Stimulated activated CD8-positive, alpha-beta memory T cell treated with anti-CD3 and anti-CD28 coated beads, Interleukin-7, amount 100 ng/mL, for 24 hours (primary cell): Measurements from ENCODE around the gene USP3.
"Not testable (repeated sequence)": the region's sequence is repeated elsewhere in the genome, so short reads cannot be mapped to it uniquely, and the experiment has no call there.

ENCODE experiments used
- DNase-seq: peaks from one replicate; pipeline ENCODE4 v3.0.0-alpha.2; 2020; ENCODE audit warnings: low read depth

The USP3 gene

DNA sequence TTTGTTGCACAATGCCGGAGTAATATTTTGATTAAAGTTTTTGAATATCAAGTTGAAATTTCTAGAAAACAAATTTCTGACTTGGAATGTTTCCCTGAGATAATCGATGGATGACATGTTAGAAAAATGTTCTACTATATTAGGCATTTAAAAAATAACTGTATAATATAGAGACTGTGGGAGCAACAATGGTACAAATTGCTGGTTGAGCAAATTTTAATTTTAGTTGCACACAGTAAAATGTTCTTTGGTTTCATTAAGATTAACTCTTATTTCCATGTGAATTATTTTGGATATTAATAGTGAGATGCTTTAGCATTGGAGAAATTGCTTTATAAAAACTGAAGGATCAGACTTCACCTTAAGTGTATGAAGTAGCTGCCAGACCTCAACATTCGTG lies 9.3 kb downstream of the USP3 start:
- DNase-seq, result no peak

DNA sequence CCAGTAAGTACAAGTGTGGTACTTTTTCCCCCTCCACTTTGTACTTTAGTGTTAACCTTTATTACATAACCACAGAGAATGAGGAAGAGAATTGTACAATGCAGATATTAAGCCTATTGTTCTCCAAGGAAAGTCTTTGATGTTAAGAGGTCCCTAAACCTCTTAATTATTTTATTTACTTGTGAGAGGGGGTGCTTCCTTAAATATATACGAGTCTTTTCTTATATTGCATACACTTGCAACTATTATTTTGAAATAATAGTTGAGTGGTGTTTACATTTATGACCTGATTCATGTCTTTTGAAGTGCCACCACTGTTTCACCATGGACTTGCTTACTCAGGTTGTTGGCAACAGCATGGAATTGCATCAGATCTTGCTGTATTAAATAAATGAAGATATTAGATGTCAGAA lies 10.1 kb downstream of the USP3 start:
- DNase-seq, result no peak

DNA sequence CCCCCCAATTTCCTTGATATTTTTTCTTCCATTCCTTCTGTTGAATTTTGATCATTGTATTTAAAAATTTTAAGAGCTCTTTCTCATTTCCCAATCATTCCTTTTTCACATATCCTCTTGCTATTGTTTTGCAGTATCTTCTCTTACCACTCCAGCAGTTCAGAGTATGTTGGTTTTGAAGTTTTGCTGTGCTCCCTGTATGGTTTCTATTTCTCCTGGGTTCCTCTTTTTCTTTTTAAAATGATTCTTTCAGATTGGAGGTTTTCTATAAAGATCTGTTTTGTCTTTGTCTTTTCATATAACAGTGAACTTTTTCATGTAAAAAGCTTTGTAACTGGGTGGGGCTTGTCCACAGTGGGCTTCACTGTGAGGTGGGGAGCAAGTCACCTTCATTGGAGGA lies 12.8 kb downstream of the USP3 start:
- no peak for DNase-seq

DNA sequence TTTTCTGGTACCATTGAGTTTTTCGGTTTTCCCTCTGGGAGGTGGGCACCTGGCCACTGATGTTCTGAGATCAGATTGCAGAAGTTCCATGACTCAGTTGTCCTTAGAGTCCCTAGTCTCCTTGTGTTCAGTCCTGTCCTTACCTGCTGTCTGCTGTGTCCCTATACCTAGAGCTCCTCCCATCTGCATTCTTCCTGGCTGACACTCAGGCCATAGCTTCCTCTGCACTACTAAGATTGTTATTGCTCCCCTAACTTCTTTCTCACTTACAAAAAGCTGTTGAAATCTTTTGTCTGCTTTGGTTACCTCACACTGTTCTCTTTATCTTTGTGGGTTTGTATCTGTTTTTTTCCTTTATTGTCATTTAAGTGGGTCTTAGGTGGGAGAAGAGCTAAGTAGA lies 13.2 kb downstream of the USP3 start:
- no peak for DNase-seq

DNA sequence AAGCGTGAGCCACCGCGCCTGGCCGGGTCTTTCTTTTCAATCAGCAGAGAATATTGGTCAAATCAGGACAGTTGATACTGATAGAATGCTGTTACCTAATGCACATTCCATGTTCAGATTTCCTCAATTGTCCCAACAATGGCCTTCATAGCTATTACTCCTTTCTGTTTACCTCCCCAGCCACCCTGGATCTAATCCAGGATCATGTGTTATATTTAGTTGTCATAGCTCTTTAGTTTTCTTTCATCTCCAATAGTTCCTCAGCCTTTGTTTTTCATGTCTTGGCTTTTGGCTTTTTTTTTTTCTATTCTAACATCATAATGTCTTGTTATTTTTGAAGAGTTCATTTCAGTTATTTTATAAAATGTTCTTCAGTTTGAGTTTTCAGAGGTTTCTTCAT lies 14.6 kb downstream of the USP3 start:
- no peak for DNase-seq

- DNase-seq, result no peak
Measured at GRCh38 chr15:63519548-63520178, 15.3 kb downstream of the USP3 start.

GRCh38 chr15:63520462-63520861 lies 16.1 kb downstream of the USP3 start:
- not testable (repeated sequence) for DNase-seq

GRCh38 chr15:63522225-63522578 lies 17.8 kb downstream of the USP3 start:
- DNase-seq, result no peak

- DNase-seq, result no peak
Measured at GRCh38 chr15:63523306-63523990, 19.1 kb downstream of the USP3 start.

DNA sequence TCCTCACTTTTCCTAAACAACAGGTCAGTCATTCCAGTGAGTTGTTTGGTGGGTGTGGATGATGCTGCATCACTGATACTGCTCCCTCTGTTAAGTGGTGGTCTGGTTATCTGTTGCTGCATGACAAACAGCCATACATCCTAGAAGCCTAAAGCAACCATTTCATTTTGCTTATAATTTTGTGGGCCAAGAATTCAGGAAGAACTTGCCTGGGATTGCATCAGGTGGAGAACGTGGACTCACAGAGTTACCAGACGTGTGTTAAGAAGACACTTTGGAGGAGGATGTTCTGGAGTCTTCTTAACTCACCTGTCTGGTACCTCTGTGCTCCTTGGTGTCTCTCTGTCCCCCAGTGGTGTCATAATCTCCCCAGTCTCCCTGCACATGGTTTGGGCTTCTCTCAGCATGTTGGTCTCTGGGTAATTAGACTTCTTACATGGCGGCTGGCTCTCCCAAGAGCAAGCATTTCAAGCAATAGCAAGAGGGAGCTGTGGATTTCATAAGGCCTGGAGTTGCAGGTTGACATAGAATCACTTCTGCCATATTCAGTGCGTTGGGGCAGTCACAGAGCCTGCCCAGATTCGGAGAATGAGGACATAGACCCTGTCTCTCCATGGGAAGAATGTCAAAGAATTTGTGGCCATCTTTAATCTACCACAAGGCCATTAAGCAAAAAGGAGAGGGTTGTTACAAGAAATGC lies 20.1 kb downstream of the USP3 start:
- no peak for DNase-seq

GRCh38 chr15:63526401-63526800 lies 22.0 kb downstream of the USP3 start:
- DNase-seq, result no peak

- no peak for DNase-seq
Measured at GRCh38 chr15:63528138-63528659, 23.8 kb downstream of the USP3 start.

GRCh38 chr15:63530235-63530634 lies 25.8 kb downstream of the USP3 start:
- DNase-seq, result no peak

- DNase-seq, result no peak
Measured at GRCh38 chr15:63530752-63531299, 26.4 kb downstream of the USP3 start.

DNA sequence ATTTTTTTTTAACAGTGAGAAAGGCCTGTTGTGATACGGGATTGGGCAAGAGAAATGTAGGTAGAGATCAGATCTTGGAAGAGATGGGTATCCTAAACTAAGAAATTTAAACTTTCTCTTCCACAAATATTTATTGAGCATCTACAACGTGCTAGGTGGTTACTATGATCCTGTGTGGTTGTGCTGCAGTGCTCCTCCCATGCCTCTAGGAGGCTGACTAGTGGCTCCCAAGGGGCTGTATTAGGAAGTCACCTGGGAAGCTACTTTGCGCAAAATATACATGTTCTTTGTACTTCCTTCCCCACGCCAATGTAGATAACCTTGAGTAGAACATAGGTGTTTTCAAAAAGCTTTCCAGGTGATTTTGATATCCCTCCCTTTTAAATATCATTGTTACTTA lies 27.2 kb downstream of the USP3 start:
- DNase-seq, result no peak

GRCh38 chr15:63532307-63532744 lies 27.9 kb downstream of the USP3 start:
- DNase-seq, result no peak

DNA sequence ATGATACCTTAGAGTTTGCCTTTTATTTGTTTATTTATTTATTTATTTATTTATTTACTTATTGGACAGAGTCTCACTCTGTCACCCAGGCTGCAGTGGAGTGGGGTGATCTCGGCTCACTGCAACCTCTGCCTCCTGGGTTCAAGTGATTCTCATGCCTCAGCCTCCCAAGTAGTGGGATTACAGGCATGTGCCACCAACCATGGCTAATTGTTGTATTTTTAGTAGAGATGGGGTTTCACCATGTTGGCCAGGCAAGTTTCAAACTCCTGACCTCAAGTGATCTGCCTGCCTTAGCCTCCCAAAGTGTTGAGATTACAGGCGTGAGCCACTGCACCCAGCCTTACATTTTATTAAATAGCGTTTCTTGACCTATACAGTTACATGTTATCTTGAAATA lies 30.5 kb downstream of the USP3 start:
- DNase-seq, result not testable (repeated sequence)

DNA sequence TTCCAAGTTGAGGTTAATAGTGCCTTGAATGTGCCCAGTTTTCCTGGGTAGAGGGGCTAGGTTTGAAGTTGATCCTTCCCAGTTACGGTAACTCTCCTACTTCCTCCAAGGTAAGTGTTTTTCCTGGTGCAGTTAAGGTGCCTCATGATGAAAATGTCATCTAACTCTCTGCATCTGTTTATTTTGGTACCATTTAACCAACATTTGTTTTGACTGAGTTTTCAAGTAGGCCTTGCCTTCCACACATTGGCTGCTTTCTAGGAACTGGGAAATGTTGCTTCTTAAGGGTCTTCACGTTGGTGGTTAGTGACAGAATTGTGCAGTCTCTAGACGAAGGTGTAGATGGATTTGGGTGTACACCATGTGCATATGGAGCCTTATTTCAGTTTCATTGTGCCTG lies 31.3 kb downstream of the USP3 start:
- no peak for DNase-seq

DNA sequence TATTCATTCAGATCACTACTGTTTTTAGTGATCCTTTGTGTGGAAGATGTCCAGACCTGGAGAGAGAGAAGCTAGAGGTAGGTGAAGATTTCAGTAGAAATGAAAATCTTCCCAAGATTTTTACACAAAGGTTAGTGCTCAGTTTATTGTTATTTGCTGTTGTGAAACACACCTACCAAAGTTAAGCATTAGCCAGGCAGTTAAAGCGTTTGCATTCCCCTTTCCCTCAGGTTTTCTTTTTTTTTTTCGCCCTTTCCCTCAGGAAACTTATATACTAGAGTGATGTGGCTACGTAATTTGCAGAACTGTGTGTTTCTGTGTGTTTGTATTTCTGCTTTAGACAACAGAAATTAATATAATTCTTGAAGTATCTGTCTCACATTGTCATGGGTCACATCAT lies 34.5 kb downstream of the USP3 start:
- no peak for DNase-seq

DNA sequence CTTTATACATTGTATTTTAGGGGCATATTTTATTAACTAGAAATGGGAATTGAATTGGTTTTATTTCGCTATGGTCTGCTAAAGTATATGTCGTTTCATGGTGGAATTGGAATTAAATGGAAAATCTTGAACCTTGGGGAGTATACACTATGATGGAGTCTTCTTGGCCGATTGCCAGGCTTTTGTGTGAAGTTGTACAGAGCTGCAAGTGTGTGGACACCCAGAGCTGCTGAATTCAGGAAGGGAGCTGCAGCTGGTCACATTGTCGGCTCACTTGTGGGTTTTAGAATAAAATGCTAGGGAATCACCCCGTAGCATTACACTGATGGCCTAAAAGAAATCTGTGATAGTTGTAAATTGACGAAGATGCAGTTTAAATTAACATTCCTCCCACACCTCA lies 35.1 kb downstream of the USP3 start:
- DNase-seq, result no peak

DNA sequence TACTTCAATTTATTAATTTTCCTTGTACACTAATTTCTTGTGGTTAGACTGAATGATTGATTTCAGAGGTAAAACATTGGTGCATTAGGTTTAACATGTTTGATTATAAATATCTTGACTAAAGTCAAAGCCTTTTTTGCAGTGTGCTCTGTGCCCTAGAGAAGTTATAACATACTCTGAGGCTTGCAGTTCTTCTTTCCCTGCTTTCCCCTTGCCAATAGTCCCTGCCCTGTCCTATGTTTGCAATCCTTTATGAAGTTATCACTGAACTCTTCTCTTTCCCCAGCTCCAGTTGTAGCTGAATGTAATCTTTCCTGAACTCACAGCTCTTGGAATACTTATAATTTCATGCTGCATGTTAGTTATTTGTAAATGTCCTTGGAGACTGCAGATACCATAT lies 35.6 kb downstream of the USP3 start:
- no peak for DNase-seq

- no peak for DNase-seq
Measured at GRCh38 chr15:63540449-63540848, 36.1 kb downstream of the USP3 start.
